Left lobe of liver (tissue), 2 donors: ENCODE results near the gene TSHZ2. TPM values are rescaled to one million over a fixed set of nuclear protein-coding genes. Genes with fewer than 3 reads are reported as not detected.
"Not testable (repeated sequence)": the region's sequence is repeated elsewhere in the genome, so short reads cannot be mapped to it uniquely, and the experiment has no call there.

Source experiments
- ATAC-seq: fragments of 200-7000 bp; cut with Tn5 transposase; one replicate; pipeline ENCODE4 v1.9.1; 2020; ENCODE audit warnings: mild to moderate bottlenecking, moderate library complexity
- DNase-seq: peaks from one replicate; pipeline ENCODE4 v3.0.0-alpha.2; 2020; ENCODE audit warnings: low spot score
- total RNA-seq: library from RNA; stranded (reverse); gene quantifications from one replicate; pipeline ENCODE4 v1.2.1, GENCODE V29; 2021
- donor health status: DM: no; HTN: no; CAD: no; lungs with moderate emphysema.
- donor health status: DM: no; HTN: yes; CAD: no.

TSHZ2 gene
- total RNA-seq, 1 donor from 2014 or later: 19.0 TPM

- no peak for ATAC-seq
- DNase-seq: no peak
Observed at GRCh38 chr20:52963131-52963530, 9.0 kb upstream of the TSHZ2 start.

- no peak for ATAC-seq
- DNase-seq: no peak
Observed at GRCh38 chr20:52964131-52964530, 8.0 kb upstream of the TSHZ2 start.

- no peak for DNase-seq
- ATAC-seq: peak; percentile 76
Observed at GRCh38 chr20:52965380-52965779, 6.8 kb upstream of the TSHZ2 start.

- ATAC-seq (peak; percentile 44), DNase-seq (no peak)
Observed at GRCh38 chr20:52965819-52966218, 6.3 kb upstream of the TSHZ2 start.

GRCh38 chr20:52966543-52966942 is 5.6 kb upstream of the TSHZ2 start:
- not testable (repeated sequence) for ATAC-seq, DNase-seq

- DNase-seq (no peak), ATAC-seq (no peak)
Observed at GRCh38 chr20:52971498-52972189, 514 bp upstream of the TSHZ2 start.

GRCh38 chr20:52972965-52973819 is 1.0 kb downstream of the TSHZ2 start:
- DNase-seq (peak; percentile 65), ATAC-seq (peak; percentile 62)

- no peak for DNase-seq
- ATAC-seq: no peak
Observed at GRCh38 chr20:52974179-52974594, 2.0 kb downstream of the TSHZ2 start.

GRCh38 chr20:52975029-52975732 is 3.0 kb downstream of the TSHZ2 start:
- ATAC-seq: peak; percentile 9

GRCh38 chr20:52975803-52976531 is 3.8 kb downstream of the TSHZ2 start:
- ATAC-seq (no peak), DNase-seq (no peak)

More at GRCh38 chr20:52975029-52975732, 3.0 kb downstream of the TSHZ2 start:
- no peak for DNase-seq

GRCh38 chr20:52978851-52979250 is 6.7 kb downstream of the TSHZ2 start:
- ATAC-seq (no peak), DNase-seq (no peak)

- DNase-seq (no peak), ATAC-seq (no peak)
Observed at GRCh38 chr20:52981051-52981450, 8.9 kb downstream of the TSHZ2 start.

GRCh38 chr20:52983726-52984450 is 11.7 kb downstream of the TSHZ2 start:
- no peak for ATAC-seq
- no peak for DNase-seq

GRCh38 chr20:52984451-52984810 is 12.3 kb downstream of the TSHZ2 start:
- ATAC-seq (no peak), DNase-seq (no peak)

- DNase-seq (no peak), ATAC-seq (no peak)
Observed at GRCh38 chr20:52985687-52986086, 13.5 kb downstream of the TSHZ2 start.

GRCh38 chr20:52987295-52987694 is 15.1 kb downstream of the TSHZ2 start:
- no peak for DNase-seq
- ATAC-seq: no peak

GRCh38 chr20:52991830-52992229 is 19.7 kb downstream of the TSHZ2 start:
- DNase-seq (no peak), ATAC-seq (peak; percentile 77)

- DNase-seq (no peak), ATAC-seq (no peak)
Observed at GRCh38 chr20:52992632-52993031, 20.5 kb downstream of the TSHZ2 start.

- ATAC-seq: no peak
- no peak for DNase-seq
Observed at GRCh38 chr20:52993076-52993475, 20.9 kb downstream of the TSHZ2 start.
